Psoas muscle (tissue), 8 donors: Measurements from ENCODE around the gene DNAH10. TPM values are rescaled to one million over a fixed set of nuclear protein-coding genes. Genes with fewer than 3 reads are reported as not detected.

Experiments used
- ATAC-seq, 4 donors: fragments of 200-7000 bp; cut with Tn5 transposase; one replicate each; pipeline ENCODE4 v1.9.1; 2020; ENCODE audit warnings: moderate library complexity in 3 of 4, mild to moderate bottlenecking in 2 of 4
- DNase-seq, 2 donors: peaks; one replicate each; pipeline ENCODE4 v3.0.0-alpha.2; 2020
- H3K27ac ChIP-seq: fragments of 200-600 bp; one replicate; pipeline ENCODE4 v1.8.0; 2022
- H3K27me3 ChIP-seq, 3 donors: fragments of 200-600 bp in 1 of 3; one replicate each; pipeline versions ENCODE4 v1.6.1 to v1.8.0; 2013 to 2022; ENCODE audit warnings: low read length in 2 of 3, mild to moderate bottlenecking in 2 of 3, moderate library complexity in 1 of 3; ENCODE audit not compliant: insufficient read depth in 3 of 3
- H3K36me3 ChIP-seq, 2 donors: fragments of 200-600 bp in 1 of 2; one replicate each; pipeline versions ENCODE4 v1.6.1 to v1.8.0; 2013 to 2022; ENCODE audit warnings: low read depth in 1 of 2, mild to moderate bottlenecking in 1 of 2, moderate library complexity in 1 of 2; ENCODE audit not compliant: insufficient read depth in 1 of 2
- H3K4me1 ChIP-seq: fragments of 200-600 bp; one replicate; pipeline ENCODE4 v1.8.0; 2022
- H3K4me3 ChIP-seq: fragments of 200-600 bp; one replicate; pipeline ENCODE4 v1.8.0; 2022; ENCODE audit warnings: mild to moderate bottlenecking
- H3K9me3 ChIP-seq: fragments of 200-600 bp; one replicate; pipeline ENCODE4 v1.8.0; 2022
- WGBS, 3 donors: extraction: QIAGEN DNeasy Blood & Tissue Kit; methylation state at CpG; one replicate each; pipeline versions ENCODE4 v1.1.6 to v1.1.7; 2013; 5-methylcytosine and 5-hydroxymethylcytosine counted together
- intact Hi-C, 2 donors: fragments of 100-400 bp; cut with DNase I; formaldehyde crosslinking; loops; one replicate each; pipeline versions ENCODE4 v1.11.0 to v1.14.2; 2022
- polyA plus RNA-seq, 3 donors: library from polyadenylated mRNA; stranded (reverse); fragments of 200-250 nt; gene quantifications; one replicate each; pipeline ENCODE4 v1.2.3, GENCODE V29; 2013
- total RNA-seq, 4 donors: library from RNA; stranded (reverse); fragmentation: NEBNext Ultra II Directional in 2 of 4; extraction: Animal tissue kit (Norgen Biotek cat#: 25700) in 2 of 4; gene quantifications; one replicate each; pipeline versions ENCODE4 v1.2.1 to v1.2.4, GENCODE V29; 2021 to 2023
- TF ChIP-seq, protein P1 (sequence below): fragments of 200-600 bp; IDR thresholded peaks from one replicate; pipeline ENCODE4 v1.8.0; 2022; ENCODE audit warnings: antibody characterized with exemption
- donor health status: healthy with polysubstance abuse.
- donor health status: DM: no; HTN: no; CAD: no; lungs with moderate emphysema.
- donor health status: Bipolar disorder and iron deficiency.
- donor health status: healthy.
- donor health status: DM: yes; HTN: yes; CAD: no.
- donor health status: DM: no; HTN: no; CAD: no.
- donor health status: DM: no; HTN: no; CAD: no.
- donor health status: DM: yes; HTN: yes; CAD: no.

DNAH10 gene
- total and polyA plus RNA-seq, 7 donors = 0.01 to 0.84 (median 0.24) TPM; not detected in 1

DNA sequence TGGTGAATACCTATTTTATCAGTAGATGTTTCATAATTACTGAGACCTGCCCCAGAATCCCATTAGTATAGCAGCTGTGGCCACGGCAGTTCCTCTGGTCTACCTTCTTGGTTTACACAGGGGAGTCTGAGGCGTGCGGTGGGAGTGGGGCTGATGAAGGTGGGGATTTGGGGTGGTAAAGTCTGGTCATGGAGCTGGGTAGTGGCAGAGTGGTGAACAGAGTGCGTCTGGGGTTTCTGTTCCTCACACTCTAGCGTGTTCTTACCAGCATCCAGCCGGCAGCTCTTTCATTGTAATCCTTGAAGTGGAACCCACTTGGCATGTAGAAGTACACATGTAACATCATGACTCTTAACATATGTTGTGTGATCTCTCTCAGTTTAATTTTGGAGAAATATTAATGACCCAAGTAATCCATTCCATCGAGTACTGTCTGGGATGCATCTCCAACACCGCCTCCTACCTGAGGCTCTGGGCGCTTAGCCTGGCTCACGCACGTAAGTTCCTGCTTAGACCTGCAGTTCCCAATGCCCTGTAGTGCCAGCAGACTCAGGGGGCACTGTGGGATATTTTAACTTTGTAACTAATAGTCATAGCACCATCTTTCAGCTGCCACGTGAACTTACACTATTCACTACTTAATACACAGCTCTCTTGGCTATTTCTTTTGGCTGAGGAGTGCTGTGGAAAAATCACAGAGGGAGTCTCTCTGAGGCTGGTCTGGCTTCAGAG lies 7.9 kb upstream of the DNAH10 start:
- intact Hi-C loops = no loop called here
- no peak overlapping the region for H3K4me3 ChIP-seq
- TF ChIP-seq, protein P1, sequence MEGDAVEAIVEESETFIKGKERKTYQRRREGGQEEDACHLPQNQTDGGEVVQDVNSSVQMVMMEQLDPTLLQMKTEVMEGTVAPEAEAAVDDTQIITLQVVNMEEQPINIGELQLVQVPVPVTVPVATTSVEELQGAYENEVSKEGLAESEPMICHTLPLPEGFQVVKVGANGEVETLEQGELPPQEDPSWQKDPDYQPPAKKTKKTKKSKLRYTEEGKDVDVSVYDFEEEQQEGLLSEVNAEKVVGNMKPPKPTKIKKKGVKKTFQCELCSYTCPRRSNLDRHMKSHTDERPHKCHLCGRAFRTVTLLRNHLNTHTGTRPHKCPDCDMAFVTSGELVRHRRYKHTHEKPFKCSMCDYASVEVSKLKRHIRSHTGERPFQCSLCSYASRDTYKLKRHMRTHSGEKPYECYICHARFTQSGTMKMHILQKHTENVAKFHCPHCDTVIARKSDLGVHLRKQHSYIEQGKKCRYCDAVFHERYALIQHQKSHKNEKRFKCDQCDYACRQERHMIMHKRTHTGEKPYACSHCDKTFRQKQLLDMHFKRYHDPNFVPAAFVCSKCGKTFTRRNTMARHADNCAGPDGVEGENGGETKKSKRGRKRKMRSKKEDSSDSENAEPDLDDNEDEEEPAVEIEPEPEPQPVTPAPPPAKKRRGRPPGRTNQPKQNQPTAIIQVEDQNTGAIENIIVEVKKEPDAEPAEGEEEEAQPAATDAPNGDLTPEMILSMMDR = no peak
- H3K27me3 ChIP-seq = no peaks in the 10 kb centered on the region
- H3K36me3 ChIP-seq = peaks cover 8 to 89% of the 10 kb centered on the region in 2 donors
- no peak overlapping the region for H3K27ac ChIP-seq
- 93 to 96% (median 94%) methylated on average over 12 of the region's 12 CpGs for WGBS, 3 donors
- H3K9me3 ChIP-seq = no peaks in the 10 kb centered on the region
- DNase-seq (no peak), ATAC-seq (no peak)
- no peaks in the 10 kb centered on the region for H3K4me1 ChIP-seq

DNA sequence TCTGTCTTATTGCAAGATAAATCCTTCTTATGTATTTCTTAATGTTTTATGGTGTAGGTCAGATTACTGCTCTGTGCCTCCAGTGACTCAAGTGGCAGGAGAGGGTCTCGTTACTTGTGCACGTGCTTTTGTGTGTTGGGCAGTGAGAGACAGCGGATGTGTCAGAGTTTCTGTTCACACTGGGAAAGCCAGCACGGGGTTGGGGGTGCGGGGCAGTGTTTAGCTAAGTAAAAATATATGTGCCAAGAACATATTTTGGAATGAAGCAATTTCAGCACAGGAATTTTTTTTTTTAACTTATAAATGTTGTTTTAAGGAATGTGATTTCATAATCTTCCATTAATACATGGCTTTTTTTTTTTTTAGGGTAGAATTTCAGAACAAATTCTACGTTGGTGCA lies 4.5 kb upstream of the DNAH10 start:
- WGBS, 3 donors = 66 to 76% (median 66%) methylated on average over 6 of the region's 6 CpGs
- peaks cover 7 to 69% of the 10 kb centered on the region in 2 donors for H3K36me3 ChIP-seq

DNA sequence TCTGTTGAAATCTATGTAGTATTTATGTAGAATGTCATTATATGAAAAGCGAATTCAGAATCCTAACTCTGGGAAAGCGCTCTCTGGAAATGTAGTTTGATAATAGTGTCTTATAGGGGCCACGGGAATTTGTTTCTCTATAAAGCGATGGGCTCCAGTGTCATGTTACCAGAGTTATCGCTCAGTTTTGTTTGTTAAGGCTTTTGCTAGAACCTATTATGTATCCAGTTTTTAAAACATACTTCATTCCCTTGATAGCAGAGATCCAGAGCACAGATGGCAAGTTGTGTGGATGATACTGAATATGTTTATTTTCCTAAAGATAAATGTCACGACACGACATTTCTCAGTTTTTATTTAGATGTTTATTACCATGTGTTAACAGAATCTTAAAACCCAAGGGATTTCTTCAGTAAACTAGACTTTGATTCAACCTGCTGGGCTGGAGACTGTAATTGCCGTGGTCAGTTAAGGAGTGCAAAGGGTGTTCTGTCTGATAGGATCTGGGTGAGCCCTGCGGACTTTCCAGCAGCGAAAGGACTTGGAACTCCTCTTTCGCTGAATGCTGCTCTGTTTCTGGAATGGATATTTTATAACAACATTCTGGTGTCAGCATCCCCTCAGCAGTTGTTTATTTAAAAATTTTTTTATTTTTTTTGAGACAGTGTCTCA lies 1.7 kb upstream of the DNAH10 start:
- TF ChIP-seq, protein P1 = no peak
- Histone ChIP-seq H3K4me1 (no peaks in the 10 kb centered on the region), H3K4me3 (no peak overlapping the region), H3K9me3 (no peaks in the 10 kb centered on the region), H3K36me3 (peaks cover 0 to 41% of the 10 kb centered on the region in 2 donors), H3K27ac (no peak overlapping the region), H3K27me3 (peaks cover 0 to 20% (median 6%) of the 10 kb centered on the region in 3 donors)
- ATAC-seq = no peak
- DNase-seq = no peak
- intact Hi-C loops = loop anchor here in 1 of 2 donors (10.0 kb wide), 1 partner anchor 1166 kb away; no protein-coding TSS in a partner anchor
- WGBS, 3 donors = 96% methylated on average over 11 of the region's 11 CpGs

More for the DNA sequence above, 4.5 kb upstream of the DNAH10 start:
- H3K27me3 ChIP-seq = peaks cover 0 to 17% (median 6%) of the 10 kb centered on the region in 3 donors
- no peak overlapping the region for H3K27ac ChIP-seq
- ATAC-seq (peak in 1 of 4 donors; percentile 47), DNase-seq (peak in 1 of 2 donors; percentile 24)
- no peaks in the 10 kb centered on the region for H3K9me3 ChIP-seq
- no peak overlapping the region for H3K4me3 ChIP-seq
- H3K4me1 ChIP-seq = no peaks in the 10 kb centered on the region
- TF ChIP-seq, protein P1 = no peak
- intact Hi-C loops = no loop called here

DNA sequence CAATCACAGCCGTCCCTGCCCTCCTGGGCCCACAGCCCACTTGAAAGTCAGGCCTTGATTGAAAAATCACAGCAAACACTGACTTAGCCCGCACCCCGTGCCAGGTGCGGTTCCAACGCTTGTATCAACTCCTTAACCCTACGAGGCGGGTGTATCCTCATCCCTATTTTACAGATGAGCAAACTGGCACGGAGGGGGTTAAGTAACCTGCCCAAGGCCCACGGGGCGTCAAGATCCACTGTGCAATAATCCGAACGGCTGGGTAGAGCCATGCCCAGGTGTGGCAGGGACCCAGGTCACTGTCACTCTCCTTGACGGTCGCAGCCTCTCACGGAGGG lies 583 bp downstream of the DNAH10 start:
- TF ChIP-seq, protein P1 = no peak
- intact Hi-C loops = loop anchor here in 1 of 2 donors (10.0 kb wide), 1 partner anchor 1168 kb away; no protein-coding TSS in a partner anchor
- DNase-seq (no peak), ATAC-seq (no peak)
- H3K9me3 ChIP-seq = no peaks in the 10 kb centered on the region
- WGBS, 3 donors = 32 to 40% (median 38%) methylated on average over 15 of the region's 15 CpGs
- no peak overlapping the region for H3K27ac ChIP-seq
- peaks cover 0 to 27% (median 6%) of the 10 kb centered on the region in 3 donors for H3K27me3 ChIP-seq
- no peaks in the 10 kb centered on the region for H3K4me1 ChIP-seq
- peak overlapping the region; percentile 40 for H3K4me3 ChIP-seq
- peaks cover 0 to 26% of the 10 kb centered on the region in 2 donors for H3K36me3 ChIP-seq
